KOPT-K1 (cell line): ENCODE measurements around the gene ANKS1B.
"Not testable (repeated sequence)": the region's sequence is repeated elsewhere in the genome, so short reads cannot be mapped to it uniquely, and the experiment has no call there.

Experiments used
- H3K27ac ChIP-seq: fragments of 200-600 bp; sonication (generic); 2 replicates; pipeline ENCODE4 v1.5.1; 2016; ENCODE audit warnings: antibody characterized with exemption, mild to moderate bottlenecking, low read depth, low read length; ENCODE audit not compliant: poor library complexity, severe bottlenecking
- H3K36me3 ChIP-seq: fragments of 200-600 bp; sonication (generic); 2 replicates; pipeline ENCODE4 v1.5.1; 2017; ENCODE audit warnings: antibody characterized with exemption, mild to moderate bottlenecking, low read length, moderate library complexity; ENCODE audit not compliant: insufficient read depth
- H3K9me3 ChIP-seq: fragments of 200-600 bp; sonication (generic); 2 replicates; pipeline ENCODE4 v1.5.1; 2017; ENCODE audit warnings: antibody characterized with exemption, low read length, mild to moderate bottlenecking; ENCODE audit not compliant: insufficient read depth, poor library complexity, severe bottlenecking

Gene ANKS1B

DNA sequence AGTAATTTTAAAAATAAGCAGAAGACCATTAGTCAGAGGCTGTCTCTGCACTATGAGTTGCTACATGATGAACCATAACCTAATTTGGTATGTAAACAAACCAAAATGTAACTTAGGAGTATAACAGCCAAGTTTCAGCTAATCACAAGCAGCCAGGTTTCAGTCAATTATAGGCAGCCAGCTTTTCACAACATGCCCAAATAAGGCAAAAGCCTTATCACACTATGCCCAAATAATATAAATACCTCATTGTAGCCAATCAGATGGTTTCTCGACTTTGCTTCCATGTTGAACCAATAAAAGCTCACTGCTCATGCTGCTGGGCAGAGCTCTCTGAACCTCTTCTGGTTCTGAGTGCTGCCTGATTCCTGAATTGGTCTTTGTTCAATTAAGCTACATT lies 298.6 kb downstream of the ANKS1B start:
- no peak overlapping the region for H3K27ac ChIP-seq
- H3K9me3 ChIP-seq, result no peaks in the 10 kb centered on the region
- no peaks in the 10 kb centered on the region for H3K36me3 ChIP-seq

DNA sequence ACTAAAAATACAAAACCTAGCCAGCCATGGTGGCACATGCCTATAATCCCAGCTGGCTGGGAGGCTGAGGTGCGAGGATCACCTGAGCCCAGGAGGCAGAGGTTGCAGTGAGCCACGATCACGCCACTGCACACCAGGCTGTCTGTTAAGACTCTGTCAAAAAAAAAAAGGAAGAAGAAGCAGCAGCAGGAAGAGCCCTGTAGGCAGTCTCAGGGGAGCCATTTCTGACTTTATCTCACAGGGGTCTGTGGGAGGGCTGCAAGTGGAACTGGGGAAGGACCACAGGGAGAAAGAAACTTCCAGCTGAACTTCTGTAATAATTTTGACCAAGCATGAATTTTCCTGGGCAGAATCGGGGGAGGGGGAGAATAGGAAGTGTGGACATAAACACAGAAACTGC lies 304.5 kb downstream of the ANKS1B start:
- Histone ChIP-seq H3K9me3 (no peaks in the 10 kb centered on the region), H3K27ac (no peak overlapping the region), H3K36me3 (no peaks in the 10 kb centered on the region)

DNA sequence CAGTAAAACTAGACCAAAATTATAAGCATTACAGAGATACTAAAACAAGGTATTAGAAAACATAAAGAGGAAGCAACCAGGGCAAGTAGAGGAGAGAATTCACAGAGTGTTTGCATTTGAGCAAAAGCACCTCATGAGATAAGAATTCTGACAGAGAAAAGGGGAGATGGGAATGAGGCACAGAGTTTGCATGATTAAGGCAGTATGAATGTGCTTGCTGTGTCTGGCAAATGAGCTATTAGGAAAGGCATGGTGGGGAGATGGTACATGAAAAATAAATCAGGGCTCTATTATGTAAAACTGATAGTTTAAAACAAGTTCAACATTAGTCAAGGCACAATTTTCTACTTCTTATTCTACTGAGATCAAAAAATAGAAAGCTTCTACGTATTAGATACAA lies 314.1 kb downstream of the ANKS1B start:
- no peak overlapping the region for H3K27ac ChIP-seq
- H3K36me3 ChIP-seq, result no peaks in the 10 kb centered on the region
- no peaks in the 10 kb centered on the region for H3K9me3 ChIP-seq

GRCh38 chr12:99658671-99659349 lies 325.9 kb downstream of the ANKS1B start:
- no peak overlapping the region for H3K27ac ChIP-seq
- H3K9me3 ChIP-seq, result no peaks in the 10 kb centered on the region
- no peaks in the 10 kb centered on the region for H3K36me3 ChIP-seq

DNA sequence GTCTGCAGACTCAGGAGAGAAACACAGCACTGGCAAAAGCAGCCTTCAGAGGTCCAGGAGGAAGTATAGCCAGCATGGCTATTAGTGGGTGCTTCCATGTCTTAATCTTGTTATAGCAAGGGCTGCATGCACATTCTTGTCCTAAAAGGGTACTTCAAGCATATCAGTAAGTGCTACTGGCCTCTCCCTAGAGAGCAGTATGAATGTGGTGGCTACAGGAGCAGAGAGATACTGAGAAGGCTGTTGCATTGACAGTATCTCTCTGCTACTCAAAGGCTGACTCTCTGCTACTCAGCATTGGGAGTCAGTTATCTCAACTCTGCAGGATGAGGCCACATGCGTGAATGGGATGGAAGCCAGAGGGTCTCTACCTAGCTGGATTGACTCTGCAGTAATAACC lies 335.2 kb downstream of the ANKS1B start:
- no peaks in the 10 kb centered on the region for H3K36me3 ChIP-seq
- no peaks in the 10 kb centered on the region for H3K9me3 ChIP-seq
- H3K27ac ChIP-seq, result no peak overlapping the region

GRCh38 chr12:99648183-99648582 lies 336.6 kb downstream of the ANKS1B start:
- Histone ChIP-seq H3K9me3 (no peaks in the 10 kb centered on the region), H3K27ac (no peak overlapping the region), H3K36me3 (no peaks in the 10 kb centered on the region)

DNA sequence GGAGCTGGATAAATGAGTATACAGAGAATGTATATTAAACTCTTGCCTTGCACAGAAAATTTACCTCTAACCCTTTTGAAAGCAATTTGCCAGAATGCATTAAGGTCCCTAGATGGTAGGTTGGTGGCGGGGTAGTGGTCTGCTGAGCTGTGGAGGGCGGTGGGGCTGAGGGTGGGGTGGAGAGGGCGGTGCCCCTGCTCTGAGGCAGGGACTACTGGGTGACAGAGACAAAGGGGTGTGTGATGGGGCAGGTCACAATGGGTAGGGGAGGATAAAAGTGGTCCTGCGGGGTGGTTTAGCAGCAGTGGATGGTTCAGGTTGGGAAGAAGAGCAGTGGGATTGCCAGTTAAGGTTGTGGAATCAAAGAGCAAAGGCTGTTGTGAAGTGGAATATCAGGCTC lies 337.3 kb downstream of the ANKS1B start, which contains the start of gene GARIN6:
Gene GARIN6 (plus strand): TSS at position 301 of the 400 bp plus-strand sequence. CDS start 422 bp downstream, outside the sequence.
- Histone ChIP-seq H3K9me3 (no peaks in the 10 kb centered on the region), H3K36me3 (no peaks in the 10 kb centered on the region), H3K27ac (no peak within 1 kb of the TSS)

GRCh38 chr12:99644629-99645028 lies 340.1 kb downstream of the ANKS1B start:
- H3K36me3 ChIP-seq, result no peaks in the 10 kb centered on the region
- no peaks in the 10 kb centered on the region for H3K9me3 ChIP-seq
- H3K27ac ChIP-seq, result no peak overlapping the region

GRCh38 chr12:99627459-99627858 lies 357.3 kb downstream of the ANKS1B start:
- Histone ChIP-seq H3K9me3 (no peaks in the 10 kb centered on the region), H3K27ac (no peak overlapping the region), H3K36me3 (no peaks in the 10 kb centered on the region)

GRCh38 chr12:99624591-99624990 lies 360.1 kb downstream of the ANKS1B start:
- H3K36me3 ChIP-seq, H3K9me3 ChIP-seq, H3K27ac ChIP-seq: not testable (repeated sequence)

- Histone ChIP-seq H3K9me3 (no peaks in the 10 kb centered on the region), H3K27ac (no peak overlapping the region), H3K36me3 (no peaks in the 10 kb centered on the region)
Measured at GRCh38 chr12:99620159-99620479, 364.6 kb downstream of the ANKS1B start.

DNA sequence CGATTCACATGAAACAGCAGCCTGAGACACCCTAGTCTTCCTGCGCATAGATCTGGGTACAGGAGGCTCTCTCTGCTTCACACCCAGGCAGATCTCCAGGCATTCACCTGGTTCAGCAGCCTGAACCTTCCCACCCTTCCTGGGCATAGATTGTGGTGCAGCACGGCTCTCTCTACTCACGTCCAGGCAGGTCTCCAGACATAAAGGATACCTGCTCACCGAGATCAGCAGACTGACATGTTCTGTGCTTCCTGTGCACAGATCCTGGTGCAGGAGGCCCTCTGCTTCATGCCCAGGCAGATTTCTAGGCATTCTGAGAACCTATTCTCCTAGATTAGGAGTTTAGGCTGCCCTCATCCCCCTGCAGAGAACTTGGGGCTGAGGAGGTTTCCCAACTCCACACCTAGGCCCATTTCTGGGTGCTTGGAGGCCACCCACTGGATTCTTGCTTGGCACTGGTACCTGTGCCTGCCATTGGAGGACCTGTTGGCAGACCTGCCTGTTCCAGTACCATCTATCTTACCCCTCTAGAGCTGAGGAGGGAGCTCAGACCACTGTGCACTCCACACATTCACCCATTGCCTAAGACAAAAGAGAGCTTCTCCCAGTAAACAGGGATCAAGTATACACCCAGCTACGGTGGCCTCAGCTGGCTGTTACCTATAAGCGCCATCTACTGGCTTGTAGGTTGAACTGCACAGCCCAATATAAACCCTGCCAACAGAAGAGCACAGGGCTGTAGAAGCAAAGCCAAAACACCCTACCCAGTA lies 365.2 kb downstream of the ANKS1B start:
- H3K27ac ChIP-seq, result no peak overlapping the region
- no peaks in the 10 kb centered on the region for H3K36me3 ChIP-seq
- no peaks in the 10 kb centered on the region for H3K9me3 ChIP-seq

DNA sequence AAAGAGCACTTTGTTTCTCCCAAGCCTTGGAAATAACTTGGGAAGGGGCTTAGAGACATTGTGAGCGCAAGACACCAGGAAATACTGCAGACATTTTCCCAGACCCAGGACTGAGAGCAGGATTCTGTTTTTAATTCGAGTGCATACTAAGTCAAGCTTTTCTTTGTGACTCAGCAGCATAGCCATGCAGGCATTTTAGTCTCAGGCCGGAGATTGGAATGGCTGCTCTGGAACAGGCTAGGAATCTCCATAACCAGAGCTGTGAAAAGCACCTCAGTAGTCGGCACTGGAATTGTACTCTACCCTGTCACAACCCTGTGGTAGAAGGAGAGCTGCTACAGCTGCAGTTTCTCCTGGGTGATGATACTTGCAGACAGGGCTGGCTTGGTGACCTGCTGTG lies 366.1 kb downstream of the ANKS1B start:
- Histone ChIP-seq H3K27ac (no peak overlapping the region), H3K36me3 (no peaks in the 10 kb centered on the region), H3K9me3 (no peaks in the 10 kb centered on the region)

DNA sequence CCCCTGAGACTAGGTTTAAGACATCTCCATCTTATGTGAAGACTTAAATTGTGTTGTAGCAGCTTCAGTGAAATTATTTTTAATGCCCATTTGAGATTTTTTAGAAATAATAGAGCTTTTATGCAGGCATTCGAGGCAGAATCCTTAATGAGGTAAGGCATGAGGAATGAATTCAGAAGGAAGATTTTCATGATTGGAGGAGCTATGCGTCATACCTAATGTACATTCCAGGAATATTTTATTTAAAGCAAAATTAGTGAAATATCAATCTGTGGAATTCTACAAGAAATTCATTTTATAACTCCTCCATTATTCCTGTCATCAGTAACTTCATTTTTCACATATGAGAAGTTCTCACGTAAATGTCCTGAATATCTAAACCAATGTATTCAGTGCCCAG lies 373.1 kb downstream of the ANKS1B start:
- H3K36me3 ChIP-seq, result no peaks in the 10 kb centered on the region
- no peak overlapping the region for H3K27ac ChIP-seq
- no peaks in the 10 kb centered on the region for H3K9me3 ChIP-seq

- Histone ChIP-seq H3K27ac (no peak overlapping the region), H3K36me3 (no peaks in the 10 kb centered on the region)
Measured at GRCh38 chr12:99611117-99611516, 373.6 kb downstream of the ANKS1B start.

More at GRCh38 chr12:99611117-99611516, 373.6 kb downstream of the ANKS1B start:
- H3K9me3 ChIP-seq, result no peaks in the 10 kb centered on the region
